Tibial artery (tissue), 4 donors: ENCODE measurements around the gene NUCKS1.

Experiments
- DNase-seq, 2 donors: peaks; one replicate each; pipeline ENCODE4 v3.0.0-alpha.2; 2019
- H3K27ac ChIP-seq, 2 donors: fragments of 200-600 bp; sonication (generic) in 1 of 2; 1 replicate in 1 of 2; 2 replicates in 1 of 2; pipeline ENCODE4 v1.5.1; 2018 to 2019; ENCODE audit warnings: mild to moderate bottlenecking in 1 of 2
- H3K27me3 ChIP-seq, 2 donors: fragments of 200-600 bp; sonication (generic) in 1 of 2; one replicate each; pipeline versions ENCODE4 v1.5.1 to v1.6.0; 2016 to 2019
- H3K36me3 ChIP-seq, 3 donors: fragments of 200-600 bp; sonication (generic) in 2 of 3; one replicate each; pipeline ENCODE4 v1.5.1; 2016 to 2019; ENCODE audit warnings: mild to moderate bottlenecking in 2 of 3
- H3K4me1 ChIP-seq, 4 donors: fragments of 200-600 bp; sonication (generic) in 2 of 4; 1 replicate in 3 of 4; 2 replicates in 1 of 4; pipeline ENCODE4 v1.5.1; 2016 to 2019
- H3K4me3 ChIP-seq, 2 donors: fragments of 200-600 bp; sonication (generic) in 1 of 2; 1 replicate in 1 of 2; 2 replicates in 1 of 2; pipeline ENCODE4 v1.5.1; 2018 to 2019; ENCODE audit warnings: mild to moderate bottlenecking in 2 of 2
- H3K9me3 ChIP-seq, 3 donors: fragments of 200-600 bp; sonication (generic) in 1 of 3; one replicate each; pipeline ENCODE4 v1.5.1; 2016 to 2019
- CTCF ChIP-seq, 2 experiments: fragments of 200-600 bp in 1 of 2; fragments of 450-650 bp in 1 of 2; IDR thresholded peaks; one replicate each; pipeline ENCODE4 v1.5.1; 2017 to 2019; ENCODE audit warnings: antibody characterized with exemption in 2 of 2, mild to moderate bottlenecking in 1 of 2, moderate library complexity in 1 of 2
- intact Hi-C: fragments of 100-400 bp; cut with DNase I; formaldehyde crosslinking; loops from one replicate; pipeline ENCODE4 v1.15.0; 2023; ENCODE audit warnings: low total_unique reads

The NUCKS1 gene

GRCh38 chr1:205666372-205667166, 83.4 kb downstream of the NUCKS1 start:
- H3K4me3 ChIP-seq = no peak overlapping the region
- peaks cover 0 to 3% of the 10 kb centered on the region in 2 donors for H3K27me3 ChIP-seq
- H3K9me3 ChIP-seq = no peaks in the 10 kb centered on the region
- no peak for DNase-seq
- intact Hi-C loops = no loop called here
- no peaks in the 10 kb centered on the region for H3K36me3 ChIP-seq
- no peak for TF ChIP-seq CTCF (IDR thresholded peaks at IDR 0.05)
- H3K4me1 ChIP-seq = peaks cover 0 to 23% (median 7%) of the 10 kb centered on the region in 4 donors
- no peak overlapping the region for H3K27ac ChIP-seq

- Histone ChIP-seq H3K4me1 (peaks cover 0 to 21% (median 7%) of the 10 kb centered on the region in 4 donors), H3K27ac (no peak overlapping the region), H3K9me3 (no peaks in the 10 kb centered on the region), H3K36me3 (no peaks in the 10 kb centered on the region), H3K4me3 (no peak overlapping the region), H3K27me3 (peaks cover 0 to 3% of the 10 kb centered on the region in 2 donors)
- TF ChIP-seq CTCF (IDR thresholded peaks at IDR 0.05) = no peak
- intact Hi-C loops = no loop called here
- DNase-seq = no peak
These were observed 84.6 kb downstream of the NUCKS1 start for GRCh38 chr1:205665201-205666045.

- DNase-seq = no peak
These were observed 85.5 kb downstream of the NUCKS1 start for GRCh38 chr1:205664399-205665017.

GRCh38 chr1:205663286-205663936, 86.6 kb downstream of the NUCKS1 start:
- DNase-seq = no peak
- intact Hi-C loops = loop anchor here (5.0 kb wide), 1 partner anchor 314 kb away; no protein-coding TSS in a partner anchor
- H3K27me3 ChIP-seq = no peaks in the 10 kb centered on the region
- H3K9me3 ChIP-seq = no peaks in the 10 kb centered on the region
- peaks cover 0 to 22% (median 2%) of the 10 kb centered on the region in 4 donors for H3K4me1 ChIP-seq
- no peak for TF ChIP-seq CTCF (IDR thresholded peaks at IDR 0.05)
- H3K4me3 ChIP-seq = no peak overlapping the region
- H3K36me3 ChIP-seq = no peaks in the 10 kb centered on the region
- H3K27ac ChIP-seq = no peak overlapping the region

More at GRCh38 chr1:205664399-205665017, 85.5 kb downstream of the NUCKS1 start:
- H3K4me3 ChIP-seq = no peak overlapping the region
- peaks cover 0 to 21% (median 5%) of the 10 kb centered on the region in 4 donors for H3K4me1 ChIP-seq
- H3K9me3 ChIP-seq = no peaks in the 10 kb centered on the region
- no peaks in the 10 kb centered on the region for H3K27me3 ChIP-seq
- intact Hi-C loops = loop anchor here (5.0 kb wide), 1 partner anchor 313 kb away; no protein-coding TSS in a partner anchor
- no peak overlapping the region for H3K27ac ChIP-seq
- no peak for TF ChIP-seq CTCF (IDR thresholded peaks at IDR 0.05)
- no peaks in the 10 kb centered on the region for H3K36me3 ChIP-seq
